Measurements from ENCODE around the gene FANCC.

GRCh38 chr9:95283673-95284072, 33.8 kb downstream of the FANCC start:
- TF ChIP-seq, protein P1, sequence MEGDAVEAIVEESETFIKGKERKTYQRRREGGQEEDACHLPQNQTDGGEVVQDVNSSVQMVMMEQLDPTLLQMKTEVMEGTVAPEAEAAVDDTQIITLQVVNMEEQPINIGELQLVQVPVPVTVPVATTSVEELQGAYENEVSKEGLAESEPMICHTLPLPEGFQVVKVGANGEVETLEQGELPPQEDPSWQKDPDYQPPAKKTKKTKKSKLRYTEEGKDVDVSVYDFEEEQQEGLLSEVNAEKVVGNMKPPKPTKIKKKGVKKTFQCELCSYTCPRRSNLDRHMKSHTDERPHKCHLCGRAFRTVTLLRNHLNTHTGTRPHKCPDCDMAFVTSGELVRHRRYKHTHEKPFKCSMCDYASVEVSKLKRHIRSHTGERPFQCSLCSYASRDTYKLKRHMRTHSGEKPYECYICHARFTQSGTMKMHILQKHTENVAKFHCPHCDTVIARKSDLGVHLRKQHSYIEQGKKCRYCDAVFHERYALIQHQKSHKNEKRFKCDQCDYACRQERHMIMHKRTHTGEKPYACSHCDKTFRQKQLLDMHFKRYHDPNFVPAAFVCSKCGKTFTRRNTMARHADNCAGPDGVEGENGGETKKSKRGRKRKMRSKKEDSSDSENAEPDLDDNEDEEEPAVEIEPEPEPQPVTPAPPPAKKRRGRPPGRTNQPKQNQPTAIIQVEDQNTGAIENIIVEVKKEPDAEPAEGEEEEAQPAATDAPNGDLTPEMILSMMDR (IDR thresholded peaks at IDR 0.05), result no peak
- TF ChIP-seq POLR2A (IDR thresholded peaks at IDR 0.05), result no peak
